A673 (cell line): ENCODE data around the gene CLCN2.

Experiments used
- CTCF ChIP-seq: fragments of 300-800, 200-600 bp; sonication (generic); conservative IDR thresholded peaks from 2 replicates; pipeline ENCODE4 v1.5.1; 2017; ENCODE audit warnings: low read depth, mild to moderate bottlenecking, antibody characterized with exemption, low read length, moderate library complexity, mixed read lengths
- EZH2 ChIP-seq: fragments of 200-600 bp; sonication (generic); IDR thresholded peaks from 2 replicates; pipeline ENCODE4 v1.6.1; 2017; ENCODE audit warnings: borderline replicate concordance, low read depth, mild to moderate bottlenecking, mixed read lengths, antibody characterized with exemption, low read length; ENCODE audit not compliant: poor library complexity, severe bottlenecking

- TF ChIP-seq CTCF (no peak), EZH2 (no peak)
Observed at GRCh38 chr3:184391266-184391665, 29.9 kb upstream of the CLCN2 start.
